Activated CD8-positive, alpha-beta memory T cell treated with anti-CD3 and anti-CD28 coated beads, Interleukin-2, amount 50 U/mL, for 24 hours (primary cell): ENCODE measurements around the gene CILP.

Experiments used
- DNase-seq: peaks from one replicate; pipeline ENCODE4 v3.0.0-alpha.2; 2020; ENCODE audit errors: extremely low read depth

CILP gene

DNA sequence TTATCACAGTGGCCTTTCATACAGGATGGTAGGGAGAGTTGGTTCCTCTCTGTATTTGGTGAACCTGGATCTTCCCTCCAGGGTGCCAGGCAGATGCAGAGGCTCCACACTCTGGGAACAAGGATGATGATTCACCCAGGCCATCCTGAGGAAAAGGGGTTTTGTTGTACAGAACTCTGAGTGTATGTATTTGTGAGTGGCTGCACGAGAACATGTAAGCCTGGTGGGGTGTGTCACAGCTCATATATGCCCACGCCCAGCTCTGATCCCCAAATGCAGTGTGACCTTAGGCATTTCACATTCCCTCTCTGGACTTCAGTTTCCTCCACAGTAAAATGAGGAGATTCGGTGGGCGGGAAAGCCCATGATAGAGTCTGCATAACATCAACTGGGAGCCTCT is 11.6 kb upstream of the CILP start:
- DNase-seq: no peak

DNA sequence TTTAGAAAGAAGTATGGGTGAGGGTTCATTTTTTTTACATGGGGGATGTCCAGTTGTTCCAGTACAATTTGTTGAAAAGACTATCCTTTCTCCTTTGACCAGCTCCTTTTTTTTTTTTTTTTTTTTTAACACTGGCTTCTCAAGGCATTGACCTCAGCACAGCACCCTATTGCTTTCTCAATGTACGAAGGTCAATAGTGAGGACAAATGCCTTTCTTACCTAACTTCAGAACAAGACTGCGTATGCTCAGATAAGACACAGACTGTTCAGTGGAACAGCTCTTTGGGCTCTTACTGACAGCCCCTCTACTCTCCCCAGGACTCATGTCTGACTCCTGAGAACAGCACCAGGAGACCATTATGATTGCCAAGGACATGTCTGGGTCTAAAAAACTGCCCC is 10.4 kb upstream of the CILP start:
- DNase-seq: no peak

DNA sequence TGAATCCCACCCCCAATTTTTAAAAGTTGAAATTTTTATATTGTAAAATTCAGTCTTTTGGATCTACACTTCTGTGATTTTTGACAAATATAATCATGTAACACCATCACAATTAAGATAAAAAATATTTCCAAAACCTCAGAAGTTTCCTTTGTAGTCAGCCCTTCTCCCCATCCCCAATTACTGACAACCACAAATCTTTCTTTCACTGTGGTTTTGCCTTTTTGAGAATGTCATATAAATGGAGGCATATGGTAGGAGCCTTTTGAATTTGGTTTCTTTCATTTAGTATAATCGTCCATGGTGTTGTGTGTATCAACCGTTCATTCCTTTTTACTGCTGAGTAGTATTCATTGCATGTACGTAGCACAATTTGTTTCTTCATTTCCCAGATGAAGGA is 7.9 kb upstream of the CILP start:
- no peak for DNase-seq

DNA sequence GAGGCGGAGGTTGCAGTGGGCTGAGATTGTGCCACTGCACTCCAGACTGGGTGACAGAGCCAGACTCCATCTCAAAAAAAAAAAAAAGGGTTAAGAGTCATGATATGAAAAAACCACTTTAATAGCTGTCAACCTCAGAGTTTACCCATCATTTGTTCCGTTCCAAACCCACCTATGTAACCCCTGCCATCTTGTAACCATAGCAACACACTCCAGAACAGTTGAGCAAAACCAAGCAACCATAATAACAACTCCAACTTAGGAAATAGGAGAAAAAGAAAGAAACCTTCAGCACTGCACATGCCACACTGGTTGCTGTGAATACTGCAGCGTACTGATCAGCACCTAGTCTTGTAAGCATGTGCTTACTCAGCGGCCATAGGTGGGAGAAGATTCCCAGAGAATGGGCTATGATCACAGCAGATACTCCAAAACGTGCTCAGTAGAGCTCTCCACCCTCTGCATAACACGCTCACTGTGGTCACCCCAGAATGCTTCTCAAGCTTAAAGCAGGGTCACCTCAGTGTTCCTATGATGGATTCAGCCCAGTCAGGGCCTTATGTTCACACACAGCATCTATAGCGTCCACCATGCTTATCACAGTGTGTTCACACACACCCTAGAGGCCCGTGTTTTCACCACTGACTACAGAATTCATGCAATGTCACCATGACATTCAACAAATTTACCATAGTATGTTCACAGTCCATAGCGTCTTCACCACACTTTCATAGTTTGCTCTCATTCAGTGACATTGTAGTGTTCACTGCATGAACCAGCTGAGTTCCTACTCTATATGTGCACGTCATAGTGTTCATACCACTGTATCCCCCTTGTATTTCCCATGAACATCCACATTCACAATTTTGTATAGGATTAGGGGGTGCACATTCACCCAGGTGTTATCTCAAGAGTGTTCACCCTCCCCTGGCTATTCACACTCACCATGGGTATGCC is 6.5 kb upstream of the CILP start:
- no peak for DNase-seq

DNA sequence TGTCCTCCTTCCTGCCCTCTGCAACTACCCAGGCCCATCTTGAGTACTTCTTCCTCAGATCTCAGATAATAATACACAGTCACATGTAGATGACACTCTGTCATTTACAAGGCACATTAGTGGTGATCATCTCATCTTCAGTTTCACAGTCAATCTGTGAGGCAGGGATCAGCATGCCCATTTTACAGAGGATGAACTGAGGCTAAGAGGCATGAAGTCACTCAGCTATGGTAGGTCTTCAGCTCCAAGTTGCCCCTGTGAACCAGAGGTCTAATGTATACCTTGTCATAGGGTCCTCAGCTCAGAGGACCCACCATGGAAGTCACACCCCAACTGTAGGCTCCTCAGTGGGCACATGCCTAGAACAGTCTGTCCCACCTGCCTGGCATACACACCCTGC is 4.2 kb upstream of the CILP start:
- DNase-seq: no peak

DNA sequence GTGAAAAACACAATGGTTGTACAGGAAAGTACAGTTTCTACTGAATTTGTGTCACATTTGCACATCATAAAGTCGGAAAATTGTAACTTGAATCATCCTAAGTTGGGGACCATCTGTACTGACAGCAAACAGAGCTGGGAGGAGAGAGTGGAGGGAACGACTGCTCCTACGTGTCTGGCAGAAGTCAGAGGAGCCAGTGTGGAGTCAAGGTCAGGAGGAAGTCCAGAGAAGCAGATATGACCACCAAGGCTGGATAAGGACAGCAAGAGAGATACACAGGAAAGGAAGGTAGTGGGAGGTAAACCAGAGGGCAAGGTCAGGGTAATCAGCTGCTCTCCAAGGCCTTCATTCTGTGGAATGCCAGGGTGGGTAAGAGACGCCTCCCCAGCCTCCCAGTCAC is 2.7 kb upstream of the CILP start:
- DNase-seq: no peak

DNA sequence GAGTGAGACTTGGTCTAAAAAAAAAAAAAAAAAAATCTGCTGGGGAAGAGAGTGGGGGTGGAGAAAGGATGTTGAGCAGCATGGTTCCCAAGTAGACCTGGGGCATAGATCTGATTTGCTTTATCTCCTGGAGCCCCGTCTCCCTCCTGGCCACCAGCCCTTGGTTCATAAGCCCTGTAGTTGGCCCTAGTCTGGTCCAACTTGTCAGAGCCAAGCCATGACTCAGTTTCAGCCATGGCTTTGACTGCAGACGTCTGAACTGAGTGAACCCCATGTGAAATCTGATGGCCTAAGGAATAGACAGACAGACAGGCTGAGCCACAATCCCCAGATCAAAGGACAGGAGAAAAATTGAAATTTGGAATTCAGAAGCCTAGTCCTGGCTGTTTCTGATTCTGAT is 2.0 kb upstream of the CILP start:
- DNase-seq: no peak

DNA sequence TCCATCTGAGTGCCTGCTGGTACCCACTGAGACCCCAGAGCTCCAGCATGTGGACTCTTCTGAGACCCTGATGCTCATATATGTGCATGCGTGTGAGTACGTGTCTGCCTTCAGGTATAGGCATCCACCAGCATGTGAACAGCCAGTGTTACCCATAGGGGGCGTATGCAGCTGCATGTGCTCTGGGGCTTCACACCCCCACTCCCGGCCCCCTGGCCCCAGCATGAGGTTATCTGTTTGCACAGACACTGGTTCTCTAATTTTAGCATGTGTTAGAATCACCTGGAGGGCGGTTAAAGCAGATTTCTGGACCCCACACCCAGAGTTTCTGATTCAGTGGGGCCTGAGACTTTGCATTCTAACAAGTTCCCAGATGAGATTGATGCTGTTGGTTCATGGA is 824 bp upstream of the CILP start:
- DNase-seq: no peak

DNA sequence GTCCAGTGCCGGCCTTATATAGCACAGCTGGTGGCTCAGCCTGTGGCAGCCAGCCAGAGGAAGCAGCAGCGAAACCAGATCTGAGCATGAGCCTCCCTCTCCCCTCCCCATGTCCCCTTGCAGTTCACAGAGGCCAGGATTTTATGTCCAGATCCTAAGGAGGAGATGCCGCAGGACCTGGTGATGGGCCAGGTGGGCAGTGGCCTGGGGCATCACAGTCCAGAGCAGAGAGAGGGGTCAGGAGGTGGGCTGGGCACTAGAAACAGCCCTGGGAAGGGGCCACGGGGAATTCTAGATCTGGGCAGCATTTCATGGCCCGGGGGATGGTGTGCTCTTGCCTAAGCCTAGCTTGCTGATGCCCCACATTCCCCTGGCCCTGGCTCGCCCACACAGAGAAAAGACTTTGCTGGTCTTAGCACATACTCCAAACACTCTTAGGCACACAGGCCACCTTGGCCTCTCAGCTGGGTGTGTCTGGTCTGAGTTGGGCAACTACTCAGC is 259 bp upstream of the CILP start:
- no peak for DNase-seq

DNA sequence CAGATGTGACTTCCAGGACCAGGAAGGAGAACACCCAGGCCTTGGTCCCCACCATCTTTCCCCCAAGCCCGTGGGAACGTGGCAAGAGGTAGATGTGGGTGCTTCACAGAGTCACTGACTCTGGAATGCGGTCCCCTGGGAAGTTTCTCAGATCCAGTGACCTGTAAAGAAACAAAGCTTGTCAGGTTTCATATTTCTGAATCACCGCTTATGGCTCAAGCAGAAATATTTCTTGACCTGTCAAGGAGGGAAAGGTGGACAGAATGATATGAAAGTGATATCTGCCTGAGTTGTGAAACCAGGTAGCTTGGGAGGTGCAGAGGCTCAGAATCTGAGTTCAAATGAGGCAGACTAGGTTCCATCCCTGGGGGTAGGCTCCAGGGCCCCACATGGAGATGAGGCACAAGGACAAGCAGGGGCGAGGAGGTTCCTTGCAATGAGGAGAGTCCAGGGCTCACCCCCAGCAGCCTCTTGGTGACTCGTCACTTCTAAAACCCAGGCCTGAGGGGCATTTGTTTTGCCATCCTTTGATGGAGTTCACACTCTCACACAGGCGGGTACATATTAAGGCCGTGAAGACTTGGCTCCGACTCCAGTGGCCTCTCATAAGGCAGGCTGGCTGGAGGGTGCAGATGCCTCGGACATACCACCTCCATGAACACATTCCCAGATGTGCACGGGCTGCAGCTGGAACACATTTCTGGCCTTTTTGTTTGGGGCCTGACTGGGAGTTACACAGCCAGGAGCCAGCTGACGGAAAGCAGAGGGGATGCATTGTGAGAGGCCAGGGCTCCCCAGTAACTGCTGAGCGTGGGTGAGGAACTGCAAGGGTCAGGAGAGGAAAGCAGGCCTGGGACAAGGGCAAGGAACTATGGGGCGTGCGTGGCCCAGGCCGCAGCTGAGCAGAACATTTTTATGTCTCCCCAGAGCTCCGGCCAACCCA is 1.3 kb downstream of the CILP start:
- no peak for DNase-seq

DNA sequence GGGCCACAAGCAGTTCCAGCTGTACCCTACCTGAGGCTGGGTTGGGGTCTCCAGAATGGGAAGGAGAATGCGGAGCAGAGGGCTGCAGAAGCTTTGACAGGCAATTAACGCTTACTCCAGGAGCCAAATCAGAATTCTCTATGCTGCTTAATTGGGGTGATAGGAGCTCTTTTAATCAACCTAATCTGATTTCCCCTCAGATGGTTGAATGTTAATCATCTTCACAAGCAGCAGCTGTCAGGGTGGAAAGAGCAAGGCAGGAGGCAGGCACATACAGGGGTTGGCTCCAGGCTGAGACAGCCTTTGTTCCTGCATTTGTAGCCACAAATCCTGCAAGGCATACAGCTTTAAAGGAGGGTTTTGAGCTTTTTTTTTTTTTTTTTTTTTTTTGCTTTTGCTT is 2.6 kb downstream of the CILP start:
- DNase-seq: no peak

DNA sequence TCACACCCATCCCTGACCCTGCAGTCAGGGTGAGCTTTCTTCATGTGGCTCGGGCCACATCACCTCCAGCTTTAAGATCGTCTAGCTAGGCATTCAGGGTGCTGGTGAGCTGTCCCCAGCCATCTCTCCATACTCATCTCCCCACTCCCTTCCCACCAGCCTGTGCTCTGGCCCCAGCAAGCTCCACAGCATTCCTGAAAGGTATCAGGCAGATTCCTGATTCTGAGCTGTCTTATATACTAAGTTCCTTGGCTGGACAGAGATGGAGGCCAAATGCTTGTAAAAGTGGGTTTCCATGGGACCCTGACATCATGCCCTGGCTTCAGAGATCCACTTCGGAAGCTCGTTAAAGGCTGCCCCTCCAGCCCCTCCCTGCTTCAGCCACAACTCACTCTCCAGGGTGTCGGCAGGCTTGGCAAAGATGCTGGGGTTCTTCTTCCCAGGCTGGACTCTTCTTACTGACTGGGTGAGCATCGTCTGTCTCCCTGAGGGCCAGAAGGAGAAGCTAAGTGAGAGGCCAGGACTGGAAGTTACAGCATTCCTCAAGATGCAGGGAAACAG is 3.9 kb downstream of the CILP start:
- no peak for DNase-seq

DNA sequence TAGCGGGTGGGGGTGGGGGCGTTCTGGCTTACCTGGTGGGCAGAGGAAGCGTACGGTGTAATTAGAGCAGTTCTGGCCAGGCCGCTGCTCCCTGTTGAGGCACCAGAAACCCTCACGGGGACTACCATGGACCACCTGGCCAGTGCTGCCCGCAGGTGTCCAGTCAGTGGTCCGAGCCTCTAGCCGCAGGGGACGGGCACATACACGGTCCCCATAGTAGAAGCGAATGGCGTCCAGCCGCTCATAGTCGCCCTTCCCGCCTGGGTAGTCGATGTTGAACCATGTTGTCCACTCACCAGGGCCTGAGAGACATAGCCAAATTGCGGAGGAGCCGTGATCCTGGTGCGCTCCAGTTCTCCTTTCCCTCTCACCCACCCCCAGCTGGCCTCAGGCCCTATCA is 4.5 kb downstream of the CILP start:
- no peak for DNase-seq

DNA sequence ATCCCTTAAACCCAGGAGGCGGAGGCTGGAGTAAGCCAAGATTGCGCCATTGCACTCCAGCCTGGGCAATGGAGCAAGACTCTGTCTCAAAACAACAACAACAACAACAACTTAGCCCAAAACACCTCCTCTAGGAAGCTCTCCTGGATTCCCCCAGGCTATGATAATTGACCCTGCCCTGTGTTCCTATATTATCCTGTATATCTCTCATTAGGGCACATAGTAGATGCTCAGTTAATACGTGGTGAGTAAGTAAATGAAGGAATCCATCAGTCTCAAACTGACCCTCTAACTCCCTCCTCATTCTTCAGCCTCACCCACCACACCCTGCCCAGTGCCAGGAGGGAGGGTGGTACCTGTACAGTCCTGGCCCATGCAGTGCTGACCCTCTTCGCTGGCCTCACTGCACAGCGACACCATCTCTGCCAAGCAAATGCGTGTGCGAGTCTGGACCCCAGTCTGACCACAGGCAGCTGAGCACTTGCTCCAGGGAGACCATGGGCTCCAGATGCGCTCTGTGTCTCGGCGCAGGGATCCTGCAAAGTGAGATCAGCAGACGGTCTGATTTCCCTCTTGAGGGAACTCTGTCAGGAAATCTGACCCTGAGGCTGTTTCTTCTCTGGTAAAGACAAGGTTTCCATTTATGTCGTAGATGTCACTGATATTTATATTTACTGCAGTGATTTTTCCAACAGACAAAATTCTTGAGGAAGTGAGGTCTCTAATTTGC is 6.2 kb downstream of the CILP start:
- no peak for DNase-seq

DNA sequence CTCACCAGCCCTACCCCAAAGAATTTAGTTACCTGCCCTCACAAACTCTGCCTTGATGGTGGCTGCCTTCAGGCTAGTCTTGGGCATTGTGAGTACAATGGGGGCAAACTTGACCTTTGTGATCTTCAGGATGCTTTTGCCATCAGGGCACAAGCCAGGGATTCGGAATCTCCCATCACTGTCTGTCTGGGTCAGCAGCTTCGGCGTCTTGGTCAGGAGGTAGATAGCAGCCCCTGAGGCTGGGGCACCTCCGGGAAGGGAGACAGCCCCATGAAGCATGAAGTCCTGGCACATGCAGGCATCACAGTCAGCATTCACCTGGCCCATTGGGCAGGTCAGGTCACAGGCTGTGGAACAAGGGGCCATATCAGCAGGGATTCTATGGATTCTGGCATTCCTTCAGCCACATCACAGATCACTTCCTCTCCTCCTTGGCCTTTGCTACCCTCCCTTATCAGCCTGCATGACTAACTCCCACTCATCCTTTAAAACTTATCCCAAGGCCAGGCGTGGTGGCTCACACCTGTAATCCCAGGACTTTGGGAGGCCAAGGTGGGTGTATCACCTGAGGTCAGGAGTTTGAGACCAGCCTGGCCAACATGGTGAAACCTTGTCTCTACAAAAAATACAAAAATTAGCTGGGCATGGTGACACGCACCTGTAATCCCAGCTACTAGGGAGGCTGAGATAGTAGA is 6.9 kb downstream of the CILP start:
- DNase-seq: no peak

DNA sequence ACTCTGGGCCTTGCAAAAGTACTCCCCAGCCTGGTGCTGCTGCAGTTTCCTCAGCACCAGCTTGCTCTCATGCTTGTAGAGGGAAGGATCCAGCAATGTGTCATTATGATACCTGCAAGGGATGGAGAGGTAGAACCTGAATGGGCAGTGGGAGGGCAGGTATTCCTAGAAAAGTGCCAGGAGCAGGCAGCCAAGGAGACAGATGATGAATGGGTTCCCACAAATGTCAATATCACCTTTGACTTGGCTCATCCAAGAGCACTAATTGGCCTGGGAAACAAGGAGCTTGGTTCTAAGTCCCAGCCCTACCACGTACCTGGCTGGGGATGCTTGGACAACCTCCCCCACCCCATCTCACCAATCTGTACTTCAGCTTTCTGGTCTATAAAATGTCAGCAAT is 9.4 kb downstream of the CILP start:
- no peak for DNase-seq

DNA sequence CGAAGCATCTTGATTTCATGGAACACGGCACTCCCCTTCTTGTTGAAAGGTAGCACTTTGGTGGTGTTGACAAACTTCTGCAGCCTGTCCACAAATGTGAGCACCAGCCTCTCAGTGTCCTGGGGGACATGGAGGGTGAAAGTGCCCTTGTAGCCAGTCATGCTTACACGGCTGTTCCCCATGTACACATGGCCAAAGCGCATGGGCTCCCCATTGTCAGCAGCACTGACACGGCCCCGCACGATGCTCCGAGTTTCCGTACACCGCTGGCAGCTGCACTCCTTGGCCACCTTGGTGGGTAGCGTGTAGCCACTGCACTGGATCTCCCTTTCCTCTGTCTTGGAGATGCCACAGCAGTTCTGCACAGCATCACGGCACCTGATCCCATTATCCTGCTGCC is 12.7 kb downstream of the CILP start:
- DNase-seq: no peak

DNA sequence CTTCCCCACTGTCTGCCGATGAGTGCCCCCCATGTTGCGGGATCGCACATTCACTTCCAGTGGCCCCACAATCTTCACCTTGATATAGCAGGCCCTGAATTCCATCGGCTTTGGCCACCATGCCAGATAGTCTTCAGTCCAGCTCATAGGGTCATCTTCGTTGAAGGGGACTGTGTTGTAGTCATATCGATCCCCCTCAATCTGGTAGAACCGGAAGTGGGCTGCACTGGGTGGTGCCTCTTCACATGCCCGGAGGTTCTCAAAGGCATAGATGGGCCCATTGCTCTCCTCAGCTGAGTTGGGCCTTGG is 14.0 kb downstream of the CILP start:
- DNase-seq: no peak

DNA sequence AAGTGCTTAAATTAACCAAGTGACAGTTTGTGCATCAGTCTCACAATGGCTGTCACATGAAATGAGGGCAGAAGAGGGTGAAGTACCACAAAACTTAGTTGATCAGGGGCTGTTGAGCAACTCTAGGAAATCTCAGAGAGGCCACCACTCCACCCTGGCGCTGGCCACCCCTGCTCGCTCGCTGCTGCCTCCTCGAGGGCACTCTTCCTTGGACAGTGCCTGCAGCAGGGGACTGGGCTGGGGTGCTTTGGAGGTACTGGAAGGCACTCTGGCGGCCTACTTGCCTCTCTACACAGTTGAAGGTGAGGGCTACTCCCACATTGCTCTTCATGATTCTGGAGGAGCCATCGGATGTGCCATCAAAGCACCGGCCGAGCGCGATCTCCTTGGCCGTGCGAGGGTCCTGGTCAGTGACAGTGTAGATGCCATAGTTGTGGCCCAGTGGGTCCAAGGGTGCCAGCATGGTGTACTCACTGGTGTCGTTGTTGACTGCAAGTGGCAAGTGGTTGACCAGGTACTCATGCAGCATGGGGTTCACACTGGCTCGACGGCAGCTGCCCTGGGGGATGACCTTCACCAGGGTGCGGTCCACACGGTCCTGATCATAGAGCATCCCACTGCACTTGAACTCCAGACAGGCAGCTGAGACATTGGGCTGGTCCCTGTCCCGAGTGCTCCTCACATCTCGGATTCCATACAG is 14.5 kb downstream of the CILP start:
- no peak for DNase-seq

DNA sequence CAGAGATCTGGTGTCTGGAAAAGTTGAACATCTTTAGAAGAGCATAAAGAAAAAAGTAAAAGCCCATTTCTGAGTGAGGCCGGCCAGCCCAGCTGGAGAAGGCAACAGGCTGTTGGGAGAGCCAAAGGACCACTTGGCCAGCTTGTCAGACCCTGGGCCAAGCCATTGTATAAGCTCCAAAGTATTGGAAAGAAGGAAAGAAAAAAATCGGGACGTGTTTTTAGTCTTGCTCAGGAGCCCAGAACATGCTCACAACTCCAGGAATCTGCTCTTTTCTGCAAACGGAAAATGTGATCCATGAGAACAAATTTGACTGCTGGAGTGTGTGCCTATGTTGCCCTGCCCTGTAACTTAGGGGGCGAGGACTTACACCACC is 15.7 kb downstream of the CILP start:
- no peak for DNase-seq
